ENCODE results near the gene BBS9. TPM values are rescaled to one million over a fixed set of nuclear protein-coding genes. Genes with fewer than 3 reads are reported as not detected.

Gene BBS9
- total RNA-seq, 6 experiments from 2014 or later = 3.0 to 8.0 (median 6.6) TPM

- Histone ChIP-seq H3K27me3 (no peaks in the 10 kb centered on the region), H3K4me3 (no peak overlapping the region), H3K27ac (no peak overlapping the region), H3K36me3 (no peaks in the 10 kb centered on the region), H3K4me1 (no peaks in the 10 kb centered on the region), H3K9me3 (no peaks in the 10 kb centered on the region)
- intact Hi-C loops (cut with DNase I) = no loop called here
- ATAC-seq (no peak), DNase-seq (no peak)
- TF ChIP-seq CTCF (IDR thresholded peaks at IDR 0.05) = no peak
- no peak for TF ChIP-seq POLR2A (IDR thresholded peaks at IDR 0.05)
- WGBS (ENCODE audit: insufficient coverage, low coverage, low lambda C conversion rate, missing lambda C conversion rate) = 83% methylated on average over 1 of the region's 1 CpG
These were observed 262.8 kb downstream of the BBS9 start for GRCh38 chr7:33392148-33392547.

- ATAC-seq = no peak
- H3K4me3 ChIP-seq = no peak overlapping the region
- intact Hi-C loops (cut with DNase I) = no loop called here
- no peaks in the 10 kb centered on the region for H3K36me3 ChIP-seq
- no peak for DNase-seq
- H3K9me3 ChIP-seq = no peaks in the 10 kb centered on the region
- TF ChIP-seq POLR2A (IDR thresholded peaks at IDR 0.05) (no peak), CTCF (IDR thresholded peaks at IDR 0.05) (no peak)
- H3K27me3 ChIP-seq = no peaks in the 10 kb centered on the region
- H3K4me1 ChIP-seq = no peaks in the 10 kb centered on the region
- no peak overlapping the region for H3K27ac ChIP-seq
These were observed 264.4 kb downstream of the BBS9 start for GRCh38 chr7:33393770-33394169.

GRCh38 chr7:33395340-33395739 is 266.0 kb downstream of the BBS9 start:
- Histone ChIP-seq H3K9me3 (no peaks in the 10 kb centered on the region), H3K36me3 (no peaks in the 10 kb centered on the region), H3K4me1 (no peaks in the 10 kb centered on the region), H3K27me3 (no peaks in the 10 kb centered on the region), H3K4me3 (no peak overlapping the region), H3K27ac (no peak overlapping the region)
- TF ChIP-seq POLR2A (IDR thresholded peaks at IDR 0.05) = no peak
- no peak for TF ChIP-seq CTCF (IDR thresholded peaks at IDR 0.05)
- intact Hi-C loops (cut with DNase I) = no loop called here
- ATAC-seq (no peak), DNase-seq (no peak)

- WGBS (ENCODE audit: insufficient coverage, low coverage, low lambda C conversion rate, missing lambda C conversion rate) = 82% methylated on average over 3 of the region's 3 CpGs
- H3K9me3 ChIP-seq = no peaks in the 10 kb centered on the region
- TF ChIP-seq CTCF (IDR thresholded peaks at IDR 0.05) = no peak
- no peak for TF ChIP-seq POLR2A (IDR thresholded peaks at IDR 0.05)
- ATAC-seq (no peak), DNase-seq (no peak)
- no peaks in the 10 kb centered on the region for H3K36me3 ChIP-seq
- no peak overlapping the region for H3K4me3 ChIP-seq
- intact Hi-C loops (cut with DNase I) = no loop called here
- no peaks in the 10 kb centered on the region for H3K27me3 ChIP-seq
- H3K4me1 ChIP-seq = no peaks in the 10 kb centered on the region
- no peak overlapping the region for H3K27ac ChIP-seq
These were observed 270.3 kb downstream of the BBS9 start for GRCh38 chr7:33399528-33400213.

- TF ChIP-seq CTCF (IDR thresholded peaks at IDR 0.05) (no peak), POLR2A (IDR thresholded peaks at IDR 0.05) (no peak)
- no peak overlapping the region for H3K4me3 ChIP-seq
- WGBS (ENCODE audit: insufficient coverage, low coverage, low lambda C conversion rate, missing lambda C conversion rate) = 68% methylated on average over 1 of the region's 1 CpG
- intact Hi-C loops (cut with DNase I) = no loop called here
- no peaks in the 10 kb centered on the region for H3K36me3 ChIP-seq
- H3K9me3 ChIP-seq = no peaks in the 10 kb centered on the region
- no peak for DNase-seq
- H3K27me3 ChIP-seq = no peaks in the 10 kb centered on the region
- H3K4me1 ChIP-seq = no peaks in the 10 kb centered on the region
- H3K27ac ChIP-seq = no peak overlapping the region
- no peak for ATAC-seq
These were observed 270.8 kb downstream of the BBS9 start for GRCh38 chr7:33400214-33400538.

Measured in right lobe of liver (tissue), 6 donors.